ENCODE results near the gene CCNYL1. TPM values are rescaled to one million over a fixed set of nuclear protein-coding genes. Genes with fewer than 3 reads are reported as not detected.
"Not testable (repeated sequence)": the region's sequence is repeated elsewhere in the genome, so short reads cannot be mapped to it uniquely, and the experiment has no call there.

The CCNYL1 gene
- total RNA-seq, 1 donor from 2014 or later = 7.6 TPM

GRCh38 chr2:207733597-207734240 is 22.3 kb downstream of the CCNYL1 start:
- Histone ChIP-seq H3K27me3 (ENCODE audit: low read depth) (no peaks in the 10 kb centered on the region), H3K27ac (replicated peaks) (no peak overlapping the region), H3K9me3 (replicated peaks) (no peaks in the 10 kb centered on the region), H3K4me1 (no peaks in the 10 kb centered on the region), H3K4me3 (no peak overlapping the region), H3K36me3 (peaks cover 18% of the 10 kb centered on the region)
- no peak for DNase-seq
- intact Hi-C loops (cut with micrococcal nuclease) = no loop called here
- TF ChIP-seq, protein P1, sequence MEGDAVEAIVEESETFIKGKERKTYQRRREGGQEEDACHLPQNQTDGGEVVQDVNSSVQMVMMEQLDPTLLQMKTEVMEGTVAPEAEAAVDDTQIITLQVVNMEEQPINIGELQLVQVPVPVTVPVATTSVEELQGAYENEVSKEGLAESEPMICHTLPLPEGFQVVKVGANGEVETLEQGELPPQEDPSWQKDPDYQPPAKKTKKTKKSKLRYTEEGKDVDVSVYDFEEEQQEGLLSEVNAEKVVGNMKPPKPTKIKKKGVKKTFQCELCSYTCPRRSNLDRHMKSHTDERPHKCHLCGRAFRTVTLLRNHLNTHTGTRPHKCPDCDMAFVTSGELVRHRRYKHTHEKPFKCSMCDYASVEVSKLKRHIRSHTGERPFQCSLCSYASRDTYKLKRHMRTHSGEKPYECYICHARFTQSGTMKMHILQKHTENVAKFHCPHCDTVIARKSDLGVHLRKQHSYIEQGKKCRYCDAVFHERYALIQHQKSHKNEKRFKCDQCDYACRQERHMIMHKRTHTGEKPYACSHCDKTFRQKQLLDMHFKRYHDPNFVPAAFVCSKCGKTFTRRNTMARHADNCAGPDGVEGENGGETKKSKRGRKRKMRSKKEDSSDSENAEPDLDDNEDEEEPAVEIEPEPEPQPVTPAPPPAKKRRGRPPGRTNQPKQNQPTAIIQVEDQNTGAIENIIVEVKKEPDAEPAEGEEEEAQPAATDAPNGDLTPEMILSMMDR (IDR thresholded peaks at IDR 0.05; ENCODE audit: borderline replicate concordance) = no peak

DNA sequence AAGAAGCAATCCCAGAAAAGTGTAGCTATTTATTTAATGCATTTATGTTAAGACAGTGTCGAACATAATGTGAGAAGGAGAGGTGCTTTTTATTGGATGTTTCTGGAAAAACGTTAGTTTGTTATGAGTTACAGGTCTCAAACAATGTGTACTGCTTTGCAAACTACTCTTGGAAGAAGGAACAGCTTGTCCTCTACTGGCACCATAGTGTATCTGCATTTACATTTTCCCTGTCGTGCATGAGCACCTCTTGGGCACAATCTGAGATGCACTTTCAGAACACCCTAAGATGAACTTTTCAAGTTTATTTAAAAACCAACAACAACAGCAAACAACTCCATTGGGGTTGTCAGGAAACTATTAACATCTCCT is 22.8 kb downstream of the CCNYL1 start:
- Histone ChIP-seq H3K27ac (replicated peaks) (no peak overlapping the region), H3K9me3 (replicated peaks) (no peaks in the 10 kb centered on the region), H3K36me3 (peaks cover 18% of the 10 kb centered on the region), H3K27me3 (ENCODE audit: low read depth) (no peaks in the 10 kb centered on the region), H3K4me3 (no peak overlapping the region), H3K4me1 (no peaks in the 10 kb centered on the region)
- intact Hi-C loops (cut with micrococcal nuclease) = no loop called here
- no peak for DNase-seq
- TF ChIP-seq, protein P1 (IDR thresholded peaks at IDR 0.05; ENCODE audit: borderline replicate concordance) = peak; percentile 57

DNA sequence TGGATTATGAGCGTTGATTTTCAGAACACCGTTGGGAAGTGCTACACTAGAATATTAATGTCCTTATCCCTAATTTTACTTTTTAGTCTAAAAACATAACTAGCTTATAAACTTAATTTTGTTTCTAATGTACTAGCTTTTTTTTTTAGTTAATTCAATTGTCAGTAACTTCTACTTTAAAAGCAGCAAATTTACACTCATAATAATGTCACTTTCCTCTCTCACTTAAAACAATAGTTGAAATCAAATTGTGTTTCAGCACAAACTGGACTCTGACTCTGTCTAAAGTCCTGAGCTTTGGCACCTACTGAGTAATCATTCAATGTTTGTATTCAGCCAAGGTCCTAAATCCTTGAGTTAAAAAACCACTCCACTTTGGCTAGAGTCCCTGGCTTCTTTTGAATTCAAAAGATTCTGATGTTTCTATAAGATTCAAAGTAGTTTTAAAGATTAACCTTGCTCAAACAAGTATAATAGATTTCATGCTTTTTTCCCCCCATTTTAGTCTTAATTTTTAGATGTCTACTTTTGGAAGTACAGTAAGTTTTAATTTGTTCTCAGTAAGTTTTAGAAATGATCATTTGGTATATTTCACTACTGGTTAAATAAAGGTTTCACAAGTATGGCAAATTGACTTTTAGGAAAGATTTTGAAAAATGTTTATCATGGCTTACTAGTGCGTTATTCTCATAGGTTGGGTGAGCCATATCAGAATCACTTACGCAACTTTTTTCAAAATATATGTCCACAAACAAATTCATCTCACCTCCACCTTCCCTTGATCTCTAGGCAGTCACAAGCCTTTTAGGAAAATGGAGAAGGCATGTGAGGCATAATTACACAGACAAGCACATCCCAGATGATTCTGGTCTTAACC is 23.4 kb downstream of the CCNYL1 start:
- H3K27ac ChIP-seq (replicated peaks) = no peak overlapping the region
- no peaks in the 10 kb centered on the region for H3K9me3 ChIP-seq (replicated peaks)
- H3K36me3 ChIP-seq = peaks cover 17% of the 10 kb centered on the region
- no peak for DNase-seq
- H3K27me3 ChIP-seq (ENCODE audit: low read depth) = no peaks in the 10 kb centered on the region
- TF ChIP-seq, protein P1 (IDR thresholded peaks at IDR 0.05; ENCODE audit: borderline replicate concordance) = peak; percentile 10
- intact Hi-C loops (cut with micrococcal nuclease) = no loop called here
- no peaks in the 10 kb centered on the region for H3K4me1 ChIP-seq
- no peak overlapping the region for H3K4me3 ChIP-seq

DNA sequence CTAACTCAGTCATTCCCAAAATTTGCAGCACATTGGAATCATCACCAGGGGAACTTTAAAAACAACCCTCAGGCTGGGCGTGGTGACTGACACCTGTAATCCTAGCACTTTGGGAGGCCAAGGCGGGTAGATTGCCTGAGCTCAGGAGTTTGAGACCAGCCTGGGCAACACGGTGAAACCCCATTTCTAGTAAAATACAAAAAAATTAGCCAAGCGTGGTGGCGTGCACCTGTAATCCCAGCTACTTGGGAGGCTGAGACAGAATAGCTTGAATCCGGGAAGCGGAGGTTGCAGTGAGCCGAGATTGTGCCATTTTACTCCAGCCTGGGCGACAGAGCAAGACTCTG is 24.0 kb downstream of the CCNYL1 start:
- DNase-seq; H3K27ac ChIP-seq (replicated peaks); H3K9me3 ChIP-seq (replicated peaks); H3K27me3 ChIP-seq (ENCODE audit: low read depth); H3K4me3 ChIP-seq; intact Hi-C loops (cut with micrococcal nuclease); H3K4me1 ChIP-seq: not testable (repeated sequence)
- peaks cover 15% of the 10 kb centered on the region for H3K36me3 ChIP-seq

- Histone ChIP-seq H3K4me1 (no peaks in the 10 kb centered on the region), H3K9me3 (replicated peaks) (no peaks in the 10 kb centered on the region), H3K27me3 (ENCODE audit: low read depth) (no peaks in the 10 kb centered on the region), H3K4me3 (no peak overlapping the region), H3K36me3 (peaks cover 38% of the 10 kb centered on the region), H3K27ac (replicated peaks) (no peak overlapping the region)
- intact Hi-C loops (cut with micrococcal nuclease) = no loop called here
- TF ChIP-seq, protein P1 (IDR thresholded peaks at IDR 0.05; ENCODE audit: borderline replicate concordance) = no peak
- DNase-seq = no peak
Observed at GRCh38 chr2:207743514-207743913, 32.1 kb downstream of the CCNYL1 start.

GRCh38 chr2:207744050-207744449 is 32.6 kb downstream of the CCNYL1 start:
- Histone ChIP-seq H3K27me3 (ENCODE audit: low read depth) (no peaks in the 10 kb centered on the region), H3K9me3 (replicated peaks) (no peaks in the 10 kb centered on the region), H3K27ac (replicated peaks) (no peak overlapping the region), H3K4me1 (no peaks in the 10 kb centered on the region), H3K4me3 (no peak overlapping the region), H3K36me3 (peaks cover 38% of the 10 kb centered on the region)
- TF ChIP-seq, protein P1 (IDR thresholded peaks at IDR 0.05; ENCODE audit: borderline replicate concordance) = no peak
- no peak for DNase-seq
- intact Hi-C loops (cut with micrococcal nuclease) = no loop called here
